HepG2 (cell line): ENCODE data around the gene TEK.

ENCODE experiments used
- ATF4 ChIP-seq, 2 experiments: fragments of 450-650 bp in 1 of 2; sonication (generic) in 1 of 2; formaldehyde crosslinking; IDR thresholded peaks; 2 replicates each; pipeline versions ENCODE4 v1.5.0 to v1.8.0; 2020 to 2022; ENCODE audit warnings: mild to moderate bottlenecking in 1 of 2, missing genetic modification reagents in 1 of 2
- ATF7 ChIP-seq, 2 experiments: fragments of 450-650 bp in 1 of 2; sonication (generic) in 1 of 2; formaldehyde crosslinking in 1 of 2; IDR thresholded peaks; 2 replicates each; pipeline versions ENCODE4 v1.4.0 to v1.6.1; 2016 to 2020; ENCODE audit warnings: antibody characterized with exemption in 1 of 2, mild to moderate bottlenecking in 1 of 2, missing genetic modification reagents in 1 of 2
- CBX5 ChIP-seq: sonication (generic); formaldehyde crosslinking; IDR thresholded peaks from 2 replicates; pipeline ENCODE4 v1.4.0; 2020; ENCODE audit warnings: missing genetic modification reagents, borderline replicate concordance
- CHD2 ChIP-seq: IDR thresholded peaks from 2 replicates; pipeline ENCODE4 v1.6.1; 2011; ENCODE audit warnings: low read depth, low read length, improper control_type of control experiment
- EZH2 ChIP-seq: conservative IDR thresholded peaks from 2 replicates; pipeline ENCODE4 v1.6.1; 2012; ENCODE audit warnings: mild to moderate bottlenecking, low read depth, low read length, moderate library complexity
- IRF1 ChIP-seq: sonication (generic); formaldehyde crosslinking; IDR thresholded peaks from 2 replicates; pipeline ENCODE4 v1.4.0; 2020; ENCODE audit warnings: low read depth, mild to moderate bottlenecking, missing genetic modification reagents
- NFRKB ChIP-seq: fragments of 450-650 bp; IDR thresholded peaks from 2 replicates; pipeline ENCODE4 v1.6.1; 2017
- POLR2A ChIP-seq, 2 experiments: IDR thresholded peaks; 2 replicates each; pipeline ENCODE4 v1.6.1; 2011; ENCODE audit warnings: low read depth in 2 of 2, low read length in 2 of 2, mild to moderate bottlenecking in 1 of 2, moderate library complexity in 1 of 2; ENCODE audit not compliant: insufficient read depth in 1 of 2
- RAD21 ChIP-seq: fragments of 450-650 bp; formaldehyde crosslinking; IDR thresholded peaks from 2 replicates; pipeline ENCODE4 v1.5.0; 2020; ENCODE audit warnings: mild to moderate bottlenecking
- ZNF121 ChIP-seq: sonication (generic); formaldehyde crosslinking; IDR thresholded peaks from 2 replicates; pipeline ENCODE4 v1.5.0; 2020; ENCODE audit warnings: mild to moderate bottlenecking, missing genetic modification reagents
- ZNF44 ChIP-seq: sonication (generic); formaldehyde crosslinking; IDR thresholded peaks from 2 replicates; pipeline ENCODE4 v1.5.1; 2020; ENCODE audit warnings: mild to moderate bottlenecking, missing genetic modification reagents
- ZNF563 ChIP-seq: sonication (generic); formaldehyde crosslinking; IDR thresholded peaks from 2 replicates; pipeline ENCODE4 v1.8.0; 2022; ENCODE audit warnings: mild to moderate bottlenecking, moderate library complexity, missing genetic modification reagents
- TF ChIP-seq, protein P1 (sequence below): sonication (generic); formaldehyde crosslinking; IDR thresholded peaks from 2 replicates; pipeline ENCODE4 v1.5.0; 2020; ENCODE audit warnings: mild to moderate bottlenecking, missing genetic modification reagents, moderate library complexity

DNA sequence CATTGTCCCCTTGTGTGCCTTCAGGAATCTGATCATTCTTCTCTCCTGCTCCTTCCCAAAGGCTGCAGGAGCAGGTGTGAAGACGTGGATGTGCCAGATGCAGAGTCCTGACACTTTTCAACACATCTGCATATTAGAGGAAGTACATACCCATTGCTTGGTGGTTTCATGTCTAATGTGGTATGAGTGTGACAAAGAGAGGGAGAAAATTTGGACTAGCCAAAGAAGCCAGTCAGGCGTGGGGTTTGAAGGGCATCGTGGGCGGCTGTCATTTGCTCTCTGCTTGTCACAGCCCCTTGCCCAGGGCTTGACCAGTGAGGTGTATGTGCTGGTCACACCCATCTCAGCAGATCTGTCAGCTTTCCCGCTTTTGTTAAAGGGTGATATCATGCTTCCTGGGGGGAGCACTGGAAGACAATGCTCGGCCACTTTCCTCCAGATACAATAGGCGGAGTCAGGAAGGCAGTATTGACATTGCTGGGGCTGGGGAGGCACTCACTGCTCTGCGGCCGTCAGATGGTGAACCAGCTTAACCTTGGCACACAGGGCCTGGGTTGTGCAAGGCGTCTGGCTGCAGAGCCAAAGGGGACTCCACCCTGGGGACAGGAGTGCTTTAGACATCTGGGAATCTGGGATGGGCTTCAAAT is 8.6 kb downstream of the TEK start:
- TF ChIP-seq POLR2A (IDR thresholded peaks at IDR 0.05; ENCODE audit: insufficient read depth in 1 of 2, low read depth in 2 of 2, low read length in 2 of 2) (no peak), CBX5 (CRISPR knock-in tag) (no peak), EZH2 (no peak), ATF7 (IDR thresholded peaks at IDR 0.05) (no peak), ATF7 (CRISPR knock-in tag; IDR thresholded peaks at IDR 0.05) (no peak), ZNF121 (no peak), ATF4 (CRISPR knock-in tag; IDR thresholded peaks at IDR 0.05) (no peak), NFRKB (no peak), IRF1 (no peak), ZNF563 (CRISPR knock-in tag) (no peak), ZNF44 (CRISPR knock-in tag) (no peak), RAD21 (CRISPR knock-in tag) (no peak), CHD2 (no peak)
- TF ChIP-seq, protein P1, sequence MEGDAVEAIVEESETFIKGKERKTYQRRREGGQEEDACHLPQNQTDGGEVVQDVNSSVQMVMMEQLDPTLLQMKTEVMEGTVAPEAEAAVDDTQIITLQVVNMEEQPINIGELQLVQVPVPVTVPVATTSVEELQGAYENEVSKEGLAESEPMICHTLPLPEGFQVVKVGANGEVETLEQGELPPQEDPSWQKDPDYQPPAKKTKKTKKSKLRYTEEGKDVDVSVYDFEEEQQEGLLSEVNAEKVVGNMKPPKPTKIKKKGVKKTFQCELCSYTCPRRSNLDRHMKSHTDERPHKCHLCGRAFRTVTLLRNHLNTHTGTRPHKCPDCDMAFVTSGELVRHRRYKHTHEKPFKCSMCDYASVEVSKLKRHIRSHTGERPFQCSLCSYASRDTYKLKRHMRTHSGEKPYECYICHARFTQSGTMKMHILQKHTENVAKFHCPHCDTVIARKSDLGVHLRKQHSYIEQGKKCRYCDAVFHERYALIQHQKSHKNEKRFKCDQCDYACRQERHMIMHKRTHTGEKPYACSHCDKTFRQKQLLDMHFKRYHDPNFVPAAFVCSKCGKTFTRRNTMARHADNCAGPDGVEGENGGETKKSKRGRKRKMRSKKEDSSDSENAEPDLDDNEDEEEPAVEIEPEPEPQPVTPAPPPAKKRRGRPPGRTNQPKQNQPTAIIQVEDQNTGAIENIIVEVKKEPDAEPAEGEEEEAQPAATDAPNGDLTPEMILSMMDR (CRISPR knock-in tag) = no peak
